Activated T-helper 17 cell treated with anti-CD3 and anti-CD28 coated beads, Interleukin-2, amount 50 U/mL, for 72 hours (primary cell): ENCODE results near the gene PCDHB13. TPM values are rescaled to one million over a fixed set of nuclear protein-coding genes. Genes with fewer than 3 reads are reported as not detected.
"Not testable (repeated sequence)": the region's sequence is repeated elsewhere in the genome, so short reads cannot be mapped to it uniquely, and the experiment has no call there.

ENCODE experiments used
- ATAC-seq: fragments of 150-1000 bp; cut with Tn5 transposase; replicated peaks from 2 replicates; pipeline ENCODE4 v1.10.0; 2021; ENCODE audit warnings: mild to moderate bottlenecking, moderate library complexity
- H3K27ac Mint-ChIP-seq: one replicate; pipeline ENCODE4 v1.8.0; 2022; ENCODE audit warnings: mixed read lengths
- H3K27me3 Mint-ChIP-seq: one replicate; pipeline ENCODE4 v1.8.0; 2022; ENCODE audit warnings: mixed read lengths
- H3K36me3 Mint-ChIP-seq: one replicate; pipeline ENCODE4 v1.8.0; 2022; ENCODE audit warnings: low read depth, mild to moderate bottlenecking, mixed read lengths
- H3K4me1 Mint-ChIP-seq: one replicate; pipeline ENCODE4 v1.8.0; 2022; ENCODE audit warnings: mixed read lengths
- H3K4me3 Mint-ChIP-seq: one replicate; pipeline ENCODE4 v1.8.0; 2022; ENCODE audit warnings: mild to moderate bottlenecking, mixed read lengths
- H3K9me3 Mint-ChIP-seq: one replicate; pipeline ENCODE4 v1.8.0; 2022; ENCODE audit warnings: mixed read lengths
- total RNA-seq, 2 donors: library from RNA; stranded (reverse); gene quantifications; one replicate each; pipeline ENCODE4 v1.2.3, GENCODE V29; 2022

PCDHB13 gene
- total RNA-seq, 2 donors from 2014 or later, result 0.08 TPM; not detected in 1

- not testable (repeated sequence) for H3K27ac Mint-ChIP-seq, H3K4me3 Mint-ChIP-seq, H3K36me3 Mint-ChIP-seq, ATAC-seq, H3K4me1 Mint-ChIP-seq
- Mint-ChIP-seq H3K27me3 (peaks cover 41% of the 10 kb centered on the region), H3K9me3 (peaks cover 14% of the 10 kb centered on the region)
Observed at GRCh38 chr5:141225421-141225820, 11.7 kb downstream of the PCDHB13 start.

DNA sequence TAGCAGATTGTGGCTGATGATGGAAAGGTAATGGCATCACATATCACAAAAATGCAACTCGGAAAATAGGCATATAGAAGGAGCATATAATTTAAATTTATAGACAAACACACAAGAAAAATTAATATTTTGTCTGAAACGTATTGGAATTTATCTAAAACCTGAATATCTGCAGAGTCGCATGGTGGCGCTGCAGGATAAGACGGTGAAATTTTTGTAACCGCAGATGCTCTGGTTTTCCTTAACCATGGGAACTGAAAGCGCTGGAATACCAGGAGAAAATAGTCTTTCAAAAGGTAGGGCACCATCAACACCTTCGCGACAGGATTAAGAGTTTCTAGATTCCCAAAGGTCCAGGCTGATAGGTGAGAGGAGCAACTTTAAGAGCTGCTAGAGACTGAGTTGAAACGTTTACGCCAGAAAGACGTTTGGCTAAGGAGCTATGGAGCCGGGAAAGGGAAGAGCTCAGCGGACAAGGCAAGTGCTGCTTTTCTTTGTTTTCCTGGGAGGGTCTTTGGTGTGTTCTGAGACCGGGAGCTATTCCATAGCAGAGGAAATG lies 20.5 kb downstream of the PCDHB13 start:
- ATAC-seq, result no peak
- Mint-ChIP-seq H3K9me3 (peaks cover 22% of the 10 kb centered on the region), H3K27me3 (peaks cover 20% of the 10 kb centered on the region), H3K27ac (no peak overlapping the region), H3K36me3 (peaks cover 6% of the 10 kb centered on the region), H3K4me1 (no peaks in the 10 kb centered on the region), H3K4me3 (no peak overlapping the region)

DNA sequence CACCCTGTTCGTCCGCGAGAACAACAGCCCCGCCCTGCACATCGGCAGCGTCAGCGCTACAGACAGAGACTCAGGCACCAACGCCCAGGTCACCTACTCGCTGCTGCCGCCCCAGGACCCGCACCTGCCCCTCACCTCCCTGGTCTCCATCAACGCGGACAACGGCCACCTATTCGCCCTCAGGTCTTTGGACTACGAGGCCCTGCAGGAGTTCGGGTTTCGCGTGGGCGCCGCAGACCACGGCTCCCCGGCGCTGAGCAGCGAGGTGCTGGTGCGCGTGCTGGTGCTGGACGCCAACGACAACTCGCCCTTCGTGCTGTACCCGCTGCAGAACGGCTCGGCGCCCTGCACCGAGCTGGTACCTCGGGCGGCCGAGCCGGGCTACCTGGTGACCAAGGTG lies 22.2 kb downstream of the PCDHB13 start:
- H3K4me1 Mint-ChIP-seq, H3K27ac Mint-ChIP-seq, H3K4me3 Mint-ChIP-seq, ATAC-seq: not testable (repeated sequence)
- peaks cover 29% of the 10 kb centered on the region for H3K9me3 Mint-ChIP-seq
- peaks cover 17% of the 10 kb centered on the region for H3K36me3 Mint-ChIP-seq
- peaks cover 36% of the 10 kb centered on the region for H3K27me3 Mint-ChIP-seq

- H3K36me3 Mint-ChIP-seq, result peaks cover 18% of the 10 kb centered on the region
- H3K4me3 Mint-ChIP-seq, result no peak overlapping the region
- no peak overlapping the region for H3K27ac Mint-ChIP-seq
Observed at GRCh38 chr5:141236516-141237313, 23.0 kb downstream of the PCDHB13 start.

DNA sequence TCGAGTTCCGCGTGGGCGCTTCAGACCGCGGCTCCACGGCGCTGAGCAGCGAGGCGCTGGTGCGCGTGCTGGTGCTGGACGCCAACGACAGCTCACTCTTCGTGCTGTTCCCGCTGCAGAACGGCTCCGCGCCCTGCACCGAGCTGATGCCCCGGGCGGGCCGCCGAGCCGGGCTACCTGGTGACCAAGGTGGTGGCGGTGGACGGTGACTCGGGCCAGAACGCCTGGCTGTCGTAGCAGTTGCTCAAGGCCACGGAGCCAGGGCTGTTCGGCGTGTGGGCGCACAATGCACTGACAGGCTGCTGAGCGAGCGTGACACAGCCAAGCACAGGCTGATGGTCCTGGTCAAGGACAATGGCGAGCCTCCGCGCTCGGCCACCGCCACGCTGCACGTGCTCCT lies 27.8 kb downstream of the PCDHB13 start:
- no peak overlapping the region for H3K27ac Mint-ChIP-seq
- no peak for ATAC-seq
- H3K4me3 Mint-ChIP-seq, result no peak overlapping the region
- H3K36me3 Mint-ChIP-seq, result peaks cover 31% of the 10 kb centered on the region
- peaks cover 33% of the 10 kb centered on the region for H3K9me3 Mint-ChIP-seq
- peaks cover 42% of the 10 kb centered on the region for H3K27me3 Mint-ChIP-seq
- H3K4me1 Mint-ChIP-seq, result no peaks in the 10 kb centered on the region

More at GRCh38 chr5:141236516-141237313, 23.0 kb downstream of the PCDHB13 start:
- Mint-ChIP-seq H3K27me3 (peaks cover 39% of the 10 kb centered on the region), H3K9me3 (peaks cover 25% of the 10 kb centered on the region), H3K4me1 (no peaks in the 10 kb centered on the region)
- no peak for ATAC-seq

DNA sequence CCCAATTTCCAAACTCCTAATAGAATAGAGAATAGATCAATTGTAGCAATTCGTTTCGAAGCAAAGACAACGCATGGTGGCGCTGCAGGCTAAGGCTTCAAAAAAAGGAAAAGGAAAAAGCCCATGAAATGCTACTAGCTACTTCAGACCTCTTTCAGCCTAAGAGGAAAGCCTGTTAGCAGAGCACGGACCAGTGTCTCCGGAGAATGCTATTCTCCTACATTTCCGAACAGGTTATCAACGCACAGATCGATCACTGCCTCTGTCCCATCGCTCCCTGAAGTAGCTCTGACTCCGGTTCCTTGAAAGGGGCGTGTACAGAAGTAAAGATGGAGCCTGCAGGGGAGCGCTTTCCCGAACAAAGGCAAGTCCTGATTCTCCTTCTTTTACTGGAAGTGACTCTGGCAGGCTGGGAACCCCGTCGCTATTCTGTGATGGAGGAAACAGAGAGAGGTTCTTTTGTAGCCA lies 31.6 kb downstream of the PCDHB13 start, which contains the start of gene PCDHB15:
Gene PCDHB15 (plus strand): TSS at position 146 of the 468 bp plus-strand sequence. CDS start 184 bp downstream, at position 330.
- Mint-ChIP-seq H3K9me3 (peaks cover 35% of the 10 kb centered on the region), H3K27me3 (peaks cover 35% of the 10 kb centered on the region), H3K27ac (no peak within 1 kb of the TSS), H3K4me1 (no peaks in the 10 kb centered on the region), H3K36me3 (peaks cover 22% of the 10 kb centered on the region), H3K4me3 (peak within 1 kb of the TSS; percentile 43)
- no peak for ATAC-seq

DNA sequence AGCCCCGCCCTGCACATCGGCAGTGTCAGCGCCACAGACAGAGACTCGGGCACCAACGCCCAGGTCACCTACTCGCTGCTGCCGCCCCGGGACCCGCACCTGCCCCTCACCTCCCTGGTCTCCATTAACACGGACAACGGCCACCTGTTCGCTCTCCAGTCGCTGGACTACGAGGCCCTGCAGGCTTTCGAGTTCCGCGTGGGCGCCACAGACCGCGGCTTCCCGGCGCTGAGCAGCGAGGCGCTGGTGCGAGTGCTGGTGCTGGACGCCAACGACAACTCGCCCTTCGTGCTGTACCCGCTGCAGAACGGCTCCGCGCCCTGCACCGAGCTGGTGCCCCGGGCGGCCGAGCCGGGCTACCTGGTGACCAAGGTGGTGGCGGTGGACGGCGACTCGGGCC lies 33.3 kb downstream of the PCDHB13 start:
- peaks cover 33% of the 10 kb centered on the region for H3K9me3 Mint-ChIP-seq
- peaks cover 12% of the 10 kb centered on the region for H3K36me3 Mint-ChIP-seq
- peaks cover 27% of the 10 kb centered on the region for H3K27me3 Mint-ChIP-seq
- H3K4me1 Mint-ChIP-seq, ATAC-seq, H3K27ac Mint-ChIP-seq, H3K4me3 Mint-ChIP-seq: not testable (repeated sequence)

- not testable (repeated sequence) for H3K27ac Mint-ChIP-seq, ATAC-seq, H3K36me3 Mint-ChIP-seq, H3K4me3 Mint-ChIP-seq, H3K4me1 Mint-ChIP-seq
- H3K27me3 Mint-ChIP-seq, result peaks cover 27% of the 10 kb centered on the region
- peaks cover 32% of the 10 kb centered on the region for H3K9me3 Mint-ChIP-seq
Observed at GRCh38 chr5:141247434-141247833, 33.7 kb downstream of the PCDHB13 start.

- Mint-ChIP-seq H3K27ac (no peak overlapping the region), H3K27me3 (peaks cover 13% of the 10 kb centered on the region), H3K4me1 (no peaks in the 10 kb centered on the region), H3K4me3 (no peak overlapping the region), H3K36me3 (no peaks in the 10 kb centered on the region), H3K9me3 (peaks cover 30% of the 10 kb centered on the region)
- ATAC-seq, result no peak
Observed at GRCh38 chr5:141250576-141250975, 36.9 kb downstream of the PCDHB13 start.

DNA sequence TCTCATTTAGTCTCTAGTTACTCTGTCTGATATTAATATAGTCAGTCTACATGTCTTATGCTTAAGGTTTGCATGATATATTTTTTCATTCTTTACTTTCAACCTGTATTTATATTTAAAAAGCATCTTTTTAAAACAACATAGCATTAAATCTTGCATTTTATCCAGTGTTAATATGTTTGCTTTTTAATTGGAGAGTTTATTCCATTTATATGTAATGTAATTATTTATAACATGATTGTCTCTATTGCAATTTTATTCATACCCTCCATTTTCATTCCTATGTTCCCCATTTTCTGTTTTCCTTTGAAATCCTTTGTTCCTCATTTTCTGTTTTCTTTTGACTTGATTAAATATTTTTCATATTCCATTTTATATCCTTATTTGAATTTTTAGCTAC lies 44.7 kb downstream of the PCDHB13 start:
- ATAC-seq, result no peak
- peaks cover 46% of the 10 kb centered on the region for H3K9me3 Mint-ChIP-seq
- no peaks in the 10 kb centered on the region for H3K4me1 Mint-ChIP-seq
- no peak overlapping the region for H3K27ac Mint-ChIP-seq
- H3K27me3 Mint-ChIP-seq, result peaks cover 4% of the 10 kb centered on the region
- H3K36me3 Mint-ChIP-seq, result no peaks in the 10 kb centered on the region
- H3K4me3 Mint-ChIP-seq, result no peak overlapping the region

DNA sequence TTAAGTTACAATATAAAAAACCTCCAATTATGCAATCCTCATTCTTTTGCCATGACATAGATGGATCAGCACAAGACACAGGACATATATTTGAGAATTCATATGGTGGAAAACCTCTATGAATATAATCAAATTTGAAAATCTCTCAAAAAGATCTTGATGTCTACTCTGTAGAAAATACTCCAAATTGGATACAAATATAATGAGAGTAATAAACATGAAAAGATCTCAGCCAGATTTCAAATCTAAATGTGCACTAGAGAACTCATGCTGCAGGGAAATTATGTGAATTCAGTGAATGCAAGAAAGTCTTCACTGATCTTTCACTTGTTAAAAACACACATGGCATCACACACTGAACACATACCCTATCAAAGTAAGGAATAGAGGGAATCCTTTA lies 45.2 kb downstream of the PCDHB13 start:
- no peak for ATAC-seq
- H3K27ac Mint-ChIP-seq, result no peak overlapping the region
- H3K4me3 Mint-ChIP-seq, result no peak overlapping the region
- H3K4me1 Mint-ChIP-seq, result no peaks in the 10 kb centered on the region
- peaks cover 4% of the 10 kb centered on the region for H3K27me3 Mint-ChIP-seq
- H3K9me3 Mint-ChIP-seq, result peaks cover 48% of the 10 kb centered on the region
- H3K36me3 Mint-ChIP-seq, result no peaks in the 10 kb centered on the region

DNA sequence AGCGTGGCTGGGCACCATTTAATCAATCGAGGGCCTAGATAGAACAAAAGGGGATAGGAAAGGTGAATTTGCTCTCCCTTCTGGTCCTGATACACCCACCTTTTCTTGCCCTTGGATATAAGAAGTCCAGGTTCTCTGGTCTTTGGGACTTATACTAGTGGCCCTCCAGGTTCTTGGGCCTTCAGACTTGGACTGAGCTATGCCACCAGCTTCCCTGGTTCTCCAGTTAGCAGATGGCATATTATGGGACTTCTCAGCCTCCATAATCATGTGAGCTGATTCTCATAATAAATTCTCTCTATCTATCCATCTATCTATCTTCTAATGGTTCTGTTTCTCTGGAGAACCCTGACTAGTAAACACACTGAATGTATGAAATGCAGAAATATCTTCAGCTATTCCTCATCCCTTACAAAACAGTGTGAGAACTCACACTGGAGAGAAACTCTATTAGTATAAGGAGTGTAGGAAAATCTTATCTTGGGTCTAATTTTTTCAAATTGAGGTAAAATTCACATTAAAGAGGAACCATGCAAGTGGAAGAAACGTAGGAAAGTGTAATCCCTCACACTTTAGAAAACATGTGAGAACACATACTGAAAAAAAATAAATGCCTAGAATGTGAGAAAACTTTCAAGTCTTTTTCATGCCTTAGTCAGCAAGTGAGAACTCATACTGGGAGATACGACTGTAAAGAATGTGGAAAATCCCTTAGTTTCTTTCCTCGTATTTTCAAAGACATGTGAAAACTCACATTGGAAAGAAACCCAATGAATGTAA lies 46.9 kb downstream of the PCDHB13 start:
- Mint-ChIP-seq H3K27me3 (no peaks in the 10 kb centered on the region), H3K36me3 (no peaks in the 10 kb centered on the region), H3K4me3 (no peak overlapping the region), H3K4me1 (no peaks in the 10 kb centered on the region), H3K9me3 (peaks cover 42% of the 10 kb centered on the region), H3K27ac (no peak overlapping the region)
- ATAC-seq, result no peak

GRCh38 chr5:141261238-141261546 lies 47.5 kb downstream of the PCDHB13 start:
- H3K36me3 Mint-ChIP-seq, result no peaks in the 10 kb centered on the region
- ATAC-seq, result no peak
- peaks cover 44% of the 10 kb centered on the region for H3K9me3 Mint-ChIP-seq
- H3K4me3 Mint-ChIP-seq, result no peak overlapping the region
- no peak overlapping the region for H3K27ac Mint-ChIP-seq
- no peaks in the 10 kb centered on the region for H3K4me1 Mint-ChIP-seq
- H3K27me3 Mint-ChIP-seq, result no peaks in the 10 kb centered on the region
